ENCODE results near the gene WDR7. TPM values are rescaled to one million over a fixed set of nuclear protein-coding genes. Genes with fewer than 3 reads are reported as not detected.
"Not testable (repeated sequence)": the region's sequence is repeated elsewhere in the genome, so short reads cannot be mapped to it uniquely, and the experiment has no call there.

The WDR7 gene
- polyA plus RNA-seq, 5 donors = 10.4 to 14.2 (median 12.1) TPM

GRCh38 chr18:56651771-56652092 lies 573 bp downstream of the WDR7 start:
- no peak for DNase-seq

- DNase-seq = no peak
These were observed 1.6 kb downstream of the WDR7 start for GRCh38 chr18:56652802-56653201.

- DNase-seq = not testable (repeated sequence)
These were observed 3.1 kb downstream of the WDR7 start for GRCh38 chr18:56654280-56654679.

GRCh38 chr18:56658261-56658660 lies 7.1 kb downstream of the WDR7 start:
- DNase-seq = no peak

- no peak for DNase-seq
These were observed 8.0 kb downstream of the WDR7 start for GRCh38 chr18:56659111-56659510.

- no peak for DNase-seq
These were observed 9.5 kb downstream of the WDR7 start for GRCh38 chr18:56660655-56661054.

GRCh38 chr18:56661360-56662062 lies 10.4 kb downstream of the WDR7 start:
- DNase-seq = no peak

GRCh38 chr18:56662063-56662408 lies 10.9 kb downstream of the WDR7 start:
- DNase-seq = no peak

GRCh38 chr18:56662502-56662901 lies 11.3 kb downstream of the WDR7 start:
- no peak for DNase-seq

GRCh38 chr18:56662902-56663301 lies 11.7 kb downstream of the WDR7 start:
- no peak for DNase-seq

GRCh38 chr18:56672391-56672790 lies 21.2 kb downstream of the WDR7 start:
- no peak for DNase-seq

- DNase-seq = no peak
These were observed 21.8 kb downstream of the WDR7 start for GRCh38 chr18:56672981-56673380.

GRCh38 chr18:56676639-56677038 lies 25.5 kb downstream of the WDR7 start:
- no peak for DNase-seq

GRCh38 chr18:56678836-56679565 lies 27.8 kb downstream of the WDR7 start:
- no peak for DNase-seq

GRCh38 chr18:56684277-56684676 lies 33.1 kb downstream of the WDR7 start:
- DNase-seq = no peak

GRCh38 chr18:56691530-56691929 lies 40.4 kb downstream of the WDR7 start:
- DNase-seq = no peak

GRCh38 chr18:56696966-56697365 lies 45.8 kb downstream of the WDR7 start:
- no peak for DNase-seq

GRCh38 chr18:56702946-56703345 lies 51.8 kb downstream of the WDR7 start:
- peak in 1 of 2 donors; percentile 2 for DNase-seq

GRCh38 chr18:56709463-56709862 lies 58.3 kb downstream of the WDR7 start:
- DNase-seq = no peak

- no peak for DNase-seq
These were observed 60.7 kb downstream of the WDR7 start for GRCh38 chr18:56711708-56712445.

- no peak for DNase-seq
These were observed 61.6 kb downstream of the WDR7 start for GRCh38 chr18:56712761-56713160.

- DNase-seq = no peak
These were observed 64.0 kb downstream of the WDR7 start for GRCh38 chr18:56715121-56715520.

- DNase-seq = no peak
These were observed 65.6 kb downstream of the WDR7 start for GRCh38 chr18:56716692-56717146.
